KMS-11 (cell line): ENCODE data around the gene MAP3K5.
"Not testable (repeated sequence)": the region's sequence is repeated elsewhere in the genome, so short reads cannot be mapped to it uniquely, and the experiment has no call there.

Experiments used
- H2AFZ ChIP-seq: fragments of 200-600 bp; sonication (generic); 2 replicates; pipeline ENCODE4 v1.6.1; 2016; ENCODE audit warnings: antibody characterized with exemption, mixed run types, low read depth
- H3K27ac ChIP-seq: fragments of 200-600 bp; sonication (generic); 2 replicates; pipeline ENCODE4 v1.6.1; 2016; ENCODE audit warnings: mild to moderate bottlenecking, mixed run types
- H3K27me3 ChIP-seq: fragments of 200-600 bp; sonication (generic); 2 replicates; pipeline ENCODE4 v1.6.1; 2017; ENCODE audit warnings: mild to moderate bottlenecking, low read depth, mixed run types, moderate library complexity; ENCODE audit not compliant: insufficient read depth
- H3K36me3 ChIP-seq: fragments of 200-600 bp; sonication (generic); 2 replicates; pipeline ENCODE4 v1.6.1; 2017; ENCODE audit warnings: mild to moderate bottlenecking, mixed run types; ENCODE audit not compliant: insufficient read depth
- H3K4me1 ChIP-seq: fragments of 200-600 bp; sonication (generic); 2 replicates; pipeline ENCODE4 v1.6.1; 2016; ENCODE audit warnings: mild to moderate bottlenecking, low read depth, mixed run types; ENCODE audit not compliant: poor library complexity, severe bottlenecking
- H3K4me2 ChIP-seq: fragments of 200-600 bp; sonication (generic); 2 replicates; pipeline ENCODE4 v1.7.0; 2016; ENCODE audit warnings: mild to moderate bottlenecking, mixed run types
- H3K4me3 ChIP-seq: fragments of 200-600 bp; sonication (generic); IDR thresholded peaks from 2 replicates; pipeline ENCODE4 v1.6.1; 2017; ENCODE audit warnings: low read depth, low read length, mixed read lengths; ENCODE audit not compliant: insufficient read depth
- H3K79me2 ChIP-seq: fragments of 200-600 bp; sonication (generic); 2 replicates; pipeline ENCODE4 v1.6.1; 2016; ENCODE audit warnings: low read depth, mixed run types; ENCODE audit not compliant: insufficient read depth
- H3K9ac ChIP-seq: fragments of 200-600 bp; sonication (generic); 2 replicates; pipeline ENCODE4 v1.6.1; 2016; ENCODE audit warnings: mild to moderate bottlenecking, mixed run types
- H4K20me1 ChIP-seq: fragments of 200-600 bp; sonication (generic); 2 replicates; pipeline ENCODE4 v1.6.1; 2016; ENCODE audit warnings: mild to moderate bottlenecking, mixed run types; ENCODE audit not compliant: insufficient read depth
- TF ChIP-seq, protein P1 (sequence below): fragments of 200-600 bp; sonication (generic); conservative IDR thresholded peaks from 2 replicates; pipeline ENCODE4 v1.6.1; 2017; ENCODE audit warnings: low read depth, mild to moderate bottlenecking, antibody characterized with exemption, low read length, moderate library complexity, mixed read lengths

The MAP3K5 gene

DNA sequence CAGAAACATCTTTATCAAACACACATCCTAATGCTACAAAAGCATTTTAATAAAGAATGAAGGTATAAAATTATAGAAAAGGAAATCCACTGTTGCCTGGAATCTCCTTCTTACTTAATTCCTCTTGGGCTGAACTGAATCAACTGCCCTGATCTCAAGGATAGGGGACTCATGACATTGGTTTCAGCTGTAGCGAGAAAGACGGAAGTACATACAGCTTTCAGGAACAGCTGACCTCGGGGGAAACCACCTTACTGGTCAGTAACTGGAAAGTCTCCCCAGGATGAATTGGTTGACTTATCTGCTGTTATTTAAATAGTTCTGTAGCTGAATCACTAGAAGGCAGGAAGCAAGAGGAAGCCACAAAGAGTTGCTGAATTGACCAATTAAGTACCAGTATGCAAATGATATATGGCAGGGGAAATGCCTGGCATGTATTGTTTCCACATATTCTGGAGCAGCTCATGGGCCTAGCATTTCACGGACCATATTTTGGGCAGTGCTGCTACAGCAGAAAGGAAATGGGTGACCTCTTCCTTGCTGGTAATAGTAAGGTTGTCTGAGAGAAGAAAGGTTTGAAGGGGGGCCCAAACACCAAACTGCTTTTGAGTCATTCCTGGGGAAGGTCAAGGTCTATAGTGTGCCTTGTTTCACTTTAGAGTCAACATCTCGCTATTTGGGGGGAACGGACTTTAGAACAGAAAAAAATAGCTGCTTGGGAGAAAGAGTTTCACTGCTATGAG is 198.4 kb downstream of the MAP3K5 start:
- Histone ChIP-seq H3K36me3 (no peaks in the 10 kb centered on the region), H4K20me1 (no peaks in the 10 kb centered on the region), H3K79me2 (no peaks in the 10 kb centered on the region), H3K4me1 (peaks cover 11% of the 10 kb centered on the region), H3K27ac (no peak overlapping the region), H3K9ac (no peak overlapping the region), H2AFZ (no peak overlapping the region), H3K27me3 (no peaks in the 10 kb centered on the region), H3K4me3 (no peak overlapping the region), H3K4me2 (no peak overlapping the region)
- TF ChIP-seq, protein P1, sequence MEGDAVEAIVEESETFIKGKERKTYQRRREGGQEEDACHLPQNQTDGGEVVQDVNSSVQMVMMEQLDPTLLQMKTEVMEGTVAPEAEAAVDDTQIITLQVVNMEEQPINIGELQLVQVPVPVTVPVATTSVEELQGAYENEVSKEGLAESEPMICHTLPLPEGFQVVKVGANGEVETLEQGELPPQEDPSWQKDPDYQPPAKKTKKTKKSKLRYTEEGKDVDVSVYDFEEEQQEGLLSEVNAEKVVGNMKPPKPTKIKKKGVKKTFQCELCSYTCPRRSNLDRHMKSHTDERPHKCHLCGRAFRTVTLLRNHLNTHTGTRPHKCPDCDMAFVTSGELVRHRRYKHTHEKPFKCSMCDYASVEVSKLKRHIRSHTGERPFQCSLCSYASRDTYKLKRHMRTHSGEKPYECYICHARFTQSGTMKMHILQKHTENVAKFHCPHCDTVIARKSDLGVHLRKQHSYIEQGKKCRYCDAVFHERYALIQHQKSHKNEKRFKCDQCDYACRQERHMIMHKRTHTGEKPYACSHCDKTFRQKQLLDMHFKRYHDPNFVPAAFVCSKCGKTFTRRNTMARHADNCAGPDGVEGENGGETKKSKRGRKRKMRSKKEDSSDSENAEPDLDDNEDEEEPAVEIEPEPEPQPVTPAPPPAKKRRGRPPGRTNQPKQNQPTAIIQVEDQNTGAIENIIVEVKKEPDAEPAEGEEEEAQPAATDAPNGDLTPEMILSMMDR: no peak

DNA sequence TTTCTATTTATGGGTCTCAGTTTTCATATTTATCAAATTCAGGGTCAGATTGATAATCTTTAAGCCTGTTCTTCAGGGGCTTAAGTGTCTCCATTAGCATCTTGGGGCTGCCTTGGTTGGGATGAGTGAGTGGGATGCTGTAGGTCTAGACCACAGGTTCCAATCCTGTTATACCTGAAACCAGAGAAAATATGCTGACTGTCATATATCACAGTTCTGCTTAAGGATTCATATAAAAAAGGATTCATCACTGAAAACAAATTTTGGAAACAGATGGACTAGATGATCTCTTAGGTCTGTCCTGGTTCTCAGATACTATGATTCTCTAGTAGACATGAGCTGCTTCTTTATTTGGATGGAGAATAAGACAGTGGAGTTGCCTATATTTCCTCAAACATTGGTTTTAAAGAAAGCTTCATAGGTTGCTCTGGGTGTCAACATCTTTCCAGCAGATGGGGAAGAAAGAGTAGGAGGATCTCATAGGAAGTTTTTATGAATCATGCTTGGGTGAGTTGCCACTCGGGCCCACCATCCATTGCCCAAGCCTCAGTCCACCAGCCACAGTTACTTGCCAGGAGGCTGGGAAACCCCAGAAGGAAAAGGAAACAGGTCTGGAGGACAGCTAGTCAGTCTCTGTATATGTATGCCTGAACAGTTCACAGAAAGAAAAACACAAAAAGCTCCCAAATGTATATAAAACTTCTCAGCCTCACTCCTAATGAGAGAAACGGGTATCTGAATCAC is 199.2 kb downstream of the MAP3K5 start:
- no peak overlapping the region for H3K4me3 ChIP-seq
- no peak overlapping the region for H2AFZ ChIP-seq
- no peak overlapping the region for H3K4me2 ChIP-seq
- TF ChIP-seq, protein P1: no peak
- no peaks in the 10 kb centered on the region for H3K79me2 ChIP-seq
- H3K27ac ChIP-seq: no peak overlapping the region
- no peaks in the 10 kb centered on the region for H3K27me3 ChIP-seq
- no peak overlapping the region for H3K9ac ChIP-seq
- no peaks in the 10 kb centered on the region for H4K20me1 ChIP-seq
- H3K4me1 ChIP-seq: peaks cover 11% of the 10 kb centered on the region
- no peaks in the 10 kb centered on the region for H3K36me3 ChIP-seq

DNA sequence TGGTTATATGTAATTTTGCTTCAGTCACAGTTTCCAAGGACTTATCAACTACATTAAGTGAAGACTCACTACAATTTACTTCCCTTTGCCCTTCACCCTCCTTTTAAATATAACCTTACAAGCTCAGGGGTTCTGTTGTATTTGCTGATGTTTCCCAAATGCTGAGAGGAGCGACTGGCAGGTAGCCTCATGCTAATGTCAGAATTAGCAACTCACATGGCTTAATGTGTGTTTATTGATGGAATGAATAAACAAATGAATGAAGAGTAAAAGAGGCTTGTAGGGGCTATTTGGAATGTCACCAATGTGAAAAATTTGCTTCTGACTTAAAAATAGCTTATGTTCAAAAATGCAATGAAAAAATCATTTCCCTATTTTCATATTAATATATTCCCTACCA is 200.7 kb downstream of the MAP3K5 start:
- Histone ChIP-seq H3K36me3 (no peaks in the 10 kb centered on the region), H4K20me1 (no peaks in the 10 kb centered on the region), H3K79me2 (no peaks in the 10 kb centered on the region), H3K4me2 (no peak overlapping the region), H3K4me1 (peaks cover 11% of the 10 kb centered on the region), H3K27me3 (no peaks in the 10 kb centered on the region), H3K27ac (no peak overlapping the region), H2AFZ (no peak overlapping the region), H3K9ac (no peak overlapping the region), H3K4me3 (no peak overlapping the region)
- TF ChIP-seq, protein P1: no peak

DNA sequence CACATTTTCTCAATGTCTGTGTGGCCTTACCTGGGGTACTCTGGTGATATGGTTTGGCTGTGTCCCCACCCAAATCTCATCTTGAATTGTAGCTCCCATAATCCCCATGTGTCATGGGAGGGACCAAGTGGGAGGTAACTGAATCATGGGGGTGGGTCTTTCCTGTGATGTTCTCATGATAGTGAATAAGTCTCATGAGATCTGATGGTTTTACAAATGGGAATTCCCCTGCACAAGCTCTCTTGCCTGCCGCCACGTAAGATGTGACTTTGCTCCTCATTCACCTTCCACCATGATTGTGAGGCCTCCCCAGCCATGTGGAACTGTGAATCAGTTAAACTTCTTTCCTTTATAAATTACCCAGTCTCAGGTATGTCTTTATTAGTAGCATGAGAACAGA is 201.4 kb downstream of the MAP3K5 start:
- H3K27me3 ChIP-seq, H3K27ac ChIP-seq, H3K36me3 ChIP-seq, H3K79me2 ChIP-seq, H2AFZ ChIP-seq, H3K4me2 ChIP-seq, H3K9ac ChIP-seq, H3K4me3 ChIP-seq, H4K20me1 ChIP-seq: not testable (repeated sequence)
- peaks cover 11% of the 10 kb centered on the region for H3K4me1 ChIP-seq

DNA sequence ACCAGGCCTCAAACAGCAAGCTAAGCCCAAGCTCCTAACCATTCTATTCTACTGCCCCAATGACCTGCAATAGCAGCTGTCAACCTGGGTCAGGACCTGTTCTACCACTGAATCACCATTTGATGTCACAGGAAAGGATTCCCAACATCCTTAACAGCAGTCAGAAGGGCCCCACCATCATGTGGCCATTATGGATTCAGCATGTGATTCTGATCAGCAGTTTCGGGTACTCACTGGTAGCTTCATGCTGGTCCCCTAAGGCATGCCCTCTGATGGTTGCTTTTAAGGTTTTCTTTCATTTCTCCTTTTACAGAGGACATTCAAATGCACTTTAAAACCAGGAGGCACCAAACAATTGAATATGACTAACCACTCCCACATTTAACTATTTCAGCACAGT is 204.8 kb downstream of the MAP3K5 start:
- no peak overlapping the region for H3K4me2 ChIP-seq
- H2AFZ ChIP-seq: no peak overlapping the region
- no peak overlapping the region for H3K4me3 ChIP-seq
- no peaks in the 10 kb centered on the region for H3K36me3 ChIP-seq
- no peak overlapping the region for H3K27ac ChIP-seq
- no peaks in the 10 kb centered on the region for H3K27me3 ChIP-seq
- TF ChIP-seq, protein P1: no peak
- H4K20me1 ChIP-seq: no peaks in the 10 kb centered on the region
- H3K79me2 ChIP-seq: no peaks in the 10 kb centered on the region
- H3K4me1 ChIP-seq: no peaks in the 10 kb centered on the region
- no peak overlapping the region for H3K9ac ChIP-seq
